ENCODE data around the gene APOBEC4. TPM values are rescaled to one million over a fixed set of nuclear protein-coding genes. Genes with fewer than 3 reads are reported as not detected.

Gene APOBEC4
- total and polyA plus RNA-seq, 2 experiments from 2014 or later: not detected

- H3K27ac ChIP-seq: no peak overlapping the region
- peak in 1 of 2 donors; percentile 71 for DNase-seq (ENCODE audit: low read depth in 1 of 2, low spot score in 1 of 2)
Observed at GRCh38 chr1:183604038-183604808, 48.9 kb downstream of the APOBEC4 start.

GRCh38 chr1:183602510-183602909 is 50.6 kb downstream of the APOBEC4 start:
- H3K4me1 ChIP-seq (ENCODE audit: low read depth): no peaks in the 10 kb centered on the region
- no peaks in the 10 kb centered on the region for H3K27me3 ChIP-seq
- DNase-seq (ENCODE audit: low read depth in 1 of 2, low spot score in 1 of 2): no peak
- H3K27ac ChIP-seq: no peak overlapping the region
- H3K36me3 ChIP-seq: no peaks in the 10 kb centered on the region
- no peaks in the 10 kb centered on the region for H3K9me3 ChIP-seq (ENCODE audit: low read depth)
- no peak for TF ChIP-seq CTCF (IDR thresholded peaks at IDR 0.05; ENCODE audit: low read depth, low read length)
- H3K4me3 ChIP-seq: no peak overlapping the region

More at GRCh38 chr1:183604038-183604808, 48.9 kb downstream of the APOBEC4 start:
- no peak overlapping the region for H3K4me3 ChIP-seq
- H3K9me3 ChIP-seq (ENCODE audit: low read depth): no peaks in the 10 kb centered on the region
- H3K36me3 ChIP-seq: no peaks in the 10 kb centered on the region
- no peaks in the 10 kb centered on the region for H3K27me3 ChIP-seq
- H3K4me1 ChIP-seq (ENCODE audit: low read depth): no peaks in the 10 kb centered on the region
- no peak for TF ChIP-seq CTCF (IDR thresholded peaks at IDR 0.05; ENCODE audit: low read depth, low read length)

- Histone ChIP-seq H3K27ac (no peak overlapping the region), H3K9me3 (ENCODE audit: low read depth) (no peaks in the 10 kb centered on the region), H3K36me3 (no peaks in the 10 kb centered on the region), H3K4me3 (no peak overlapping the region), H3K27me3 (no peaks in the 10 kb centered on the region), H3K4me1 (ENCODE audit: low read depth) (peaks cover 8% of the 10 kb centered on the region)
- no peak for DNase-seq (ENCODE audit: low read depth in 1 of 2, low spot score in 1 of 2)
- TF ChIP-seq CTCF (IDR thresholded peaks at IDR 0.05; ENCODE audit: low read depth, low read length): no peak
Observed at GRCh38 chr1:183600634-183601033, 52.5 kb downstream of the APOBEC4 start.

GRCh38 chr1:183600136-183600535 is 53.0 kb downstream of the APOBEC4 start:
- Histone ChIP-seq H3K27ac (no peak overlapping the region), H3K9me3 (ENCODE audit: low read depth) (no peaks in the 10 kb centered on the region), H3K36me3 (no peaks in the 10 kb centered on the region), H3K4me1 (ENCODE audit: low read depth) (peaks cover 8% of the 10 kb centered on the region), H3K27me3 (no peaks in the 10 kb centered on the region), H3K4me3 (no peak overlapping the region)
- DNase-seq (ENCODE audit: low read depth in 1 of 2, low spot score in 1 of 2): peak in 1 of 2 donors; percentile 87
- TF ChIP-seq CTCF (IDR thresholded peaks at IDR 0.05; ENCODE audit: low read depth, low read length): no peak

GRCh38 chr1:183598386-183598785 is 54.7 kb downstream of the APOBEC4 start:
- no peak overlapping the region for H3K4me3 ChIP-seq
- no peak for DNase-seq (ENCODE audit: low read depth in 1 of 2, low spot score in 1 of 2)
- no peak overlapping the region for H3K27ac ChIP-seq
- no peaks in the 10 kb centered on the region for H3K36me3 ChIP-seq
- no peak for TF ChIP-seq CTCF (IDR thresholded peaks at IDR 0.05; ENCODE audit: low read depth, low read length)
- peaks cover 8% of the 10 kb centered on the region for H3K4me1 ChIP-seq (ENCODE audit: low read depth)
- no peaks in the 10 kb centered on the region for H3K27me3 ChIP-seq
- no peaks in the 10 kb centered on the region for H3K9me3 ChIP-seq (ENCODE audit: low read depth)
